ENCODE data around the gene PFN1. TPM values are rescaled to one million over a fixed set of nuclear protein-coding genes. Genes with fewer than 3 reads are reported as not detected.

Gene PFN1
- total and polyA plus RNA-seq, 2 experiments from 2014 or later, result 886 to 2,247 TPM

- in situ Hi-C loops (cut with MboI), result no loop called here
- peak; percentile 95 for DNase-seq
- peaks cover 44% of the 10 kb centered on the region for H3K79me2 ChIP-seq (ENCODE audit: insufficient read depth)
Observed at GRCh38 chr17:4948931-4949320, 596 bp upstream of the PFN1 start.

GRCh38 chr17:4947411-4948165, 742 bp downstream of the PFN1 start:
- Histone ChIP-seq H3K79me2 (ENCODE audit: insufficient read depth) (peaks cover 57% of the 10 kb centered on the region), H3K4me1 (ENCODE audit: insufficient read depth) (peaks cover 15% of the 10 kb centered on the region), H3K9ac (peak overlapping the region; percentile 83), H4K20me1 (ENCODE audit: insufficient read depth) (peaks cover 6% of the 10 kb centered on the region; the same call in 1 of the 2 replicates), H3K4me3 (peak overlapping the region; percentile 93), H3K36me3 (ENCODE audit: low read depth) (peaks cover 11% of the 10 kb centered on the region), H3K9me3 (ENCODE audit: low read depth) (no peaks in the 10 kb centered on the region), H3F3A (ENCODE audit: insufficient read depth) (peaks cover 44% of the 10 kb centered on the region), H2AFZ (no peak overlapping the region), H3K4me2 (ENCODE audit: unreplicated experiment) (peak overlapping the region; percentile 95), H3K9me2 (ENCODE audit: insufficient read depth) (no peaks in the 10 kb centered on the region), H3K27ac (peak overlapping the region; percentile 91), H3K27me3 (replicated peaks; ENCODE audit: insufficient read depth) (no peaks in the 10 kb centered on the region)
- in situ Hi-C loops (cut with MboI), result no loop called here
- 1% methylated on average over 35 to 50 of the region's 56 CpGs for WGBS, 2 experiments (ENCODE audit: low coverage in 1 of 2, low lambda C conversion rate in 2 of 2, missing lambda C conversion rate in 2 of 2)
- TF ChIP-seq EZH2phosphoT487 (IDR thresholded peaks at IDR 0.05; ENCODE audit: insufficient read depth, low read depth), result no peak
- no peak for TF ChIP-seq EZH2 (IDR thresholded peaks at IDR 0.05; ENCODE audit: insufficient read depth, poor library complexity, severe bottlenecking)
- DNase-seq, result peak; percentile 68

More at GRCh38 chr17:4948931-4949320, 596 bp upstream of the PFN1 start:
- Histone ChIP-seq H3K9ac (peak overlapping the region; percentile 83), H3K27me3 (replicated peaks; ENCODE audit: insufficient read depth) (no peaks in the 10 kb centered on the region), H4K20me1 (ENCODE audit: insufficient read depth) (peaks cover 6% of the 10 kb centered on the region; the same call in 1 of the 2 replicates), H3K9me3 (ENCODE audit: low read depth) (no peaks in the 10 kb centered on the region), H3F3A (ENCODE audit: insufficient read depth) (peaks cover 39% of the 10 kb centered on the region), H3K9me2 (ENCODE audit: insufficient read depth) (no peaks in the 10 kb centered on the region), H3K36me3 (ENCODE audit: low read depth) (peaks cover 11% of the 10 kb centered on the region), H3K4me1 (ENCODE audit: insufficient read depth) (peaks cover 25% of the 10 kb centered on the region), H3K4me3 (peak overlapping the region; percentile 93), H2AFZ (peak overlapping the region; percentile 69), H3K4me2 (ENCODE audit: unreplicated experiment) (peak overlapping the region; percentile 97), H3K27ac (peak overlapping the region; percentile 91)
- TF ChIP-seq EZH2phosphoT487 (IDR thresholded peaks at IDR 0.05; ENCODE audit: insufficient read depth, low read depth), result no peak
- no peak for TF ChIP-seq EZH2 (IDR thresholded peaks at IDR 0.05; ENCODE audit: insufficient read depth, poor library complexity, severe bottlenecking)
- WGBS, 2 experiments (ENCODE audit: low coverage in 1 of 2, low lambda C conversion rate in 2 of 2, missing lambda C conversion rate in 2 of 2), result 1 to 3% methylated on average over 24 to 27 of the region's 40 CpGs

- peak; percentile 47 for DNase-seq
- H4K20me1 ChIP-seq (ENCODE audit: insufficient read depth), result peaks cover 6% of the 10 kb centered on the region; the same call in 1 of the 2 replicates
- peaks cover 11% of the 10 kb centered on the region for H3K36me3 ChIP-seq (ENCODE audit: low read depth)
- H3K4me3 ChIP-seq, result peak overlapping the region; percentile 93
- no peaks in the 10 kb centered on the region for H3K9me2 ChIP-seq (ENCODE audit: insufficient read depth)
- peaks cover 16% of the 10 kb centered on the region for H3K4me1 ChIP-seq (ENCODE audit: insufficient read depth)
- H2AFZ ChIP-seq, result no peak overlapping the region
- TF ChIP-seq EZH2 (IDR thresholded peaks at IDR 0.05; ENCODE audit: insufficient read depth, poor library complexity, severe bottlenecking) (no peak), EZH2phosphoT487 (IDR thresholded peaks at IDR 0.05; ENCODE audit: insufficient read depth, low read depth) (no peak)
- 0% methylated on average over 2 to 7 of the region's 7 CpGs for WGBS, 2 experiments (ENCODE audit: low coverage in 1 of 2, low lambda C conversion rate in 2 of 2, missing lambda C conversion rate in 2 of 2)
- peak overlapping the region; percentile 95 for H3K4me2 ChIP-seq (ENCODE audit: unreplicated experiment)
- H3K9ac ChIP-seq, result peak overlapping the region; percentile 83
- no peaks in the 10 kb centered on the region for H3K9me3 ChIP-seq (ENCODE audit: low read depth)
- H3K79me2 ChIP-seq (ENCODE audit: insufficient read depth), result peaks cover 63% of the 10 kb centered on the region
- peak overlapping the region; percentile 91 for H3K27ac ChIP-seq
- H3K27me3 ChIP-seq (replicated peaks; ENCODE audit: insufficient read depth), result no peaks in the 10 kb centered on the region
- in situ Hi-C loops (cut with MboI), result no loop called here
- peaks cover 47% of the 10 kb centered on the region for H3F3A ChIP-seq (ENCODE audit: insufficient read depth)
Observed at GRCh38 chr17:4947010-4947410, 1.3 kb downstream of the PFN1 start.

- Histone ChIP-seq H3K9me3 (ENCODE audit: low read depth) (no peaks in the 10 kb centered on the region), H3K27me3 (replicated peaks; ENCODE audit: insufficient read depth) (no peaks in the 10 kb centered on the region), H3K4me1 (ENCODE audit: insufficient read depth) (peaks cover 22% of the 10 kb centered on the region), H3K4me2 (ENCODE audit: unreplicated experiment) (peak overlapping the region; percentile 95), H3K4me3 (peak overlapping the region; percentile 93), H3K79me2 (ENCODE audit: insufficient read depth) (peaks cover 69% of the 10 kb centered on the region), H3K9ac (peak overlapping the region; percentile 83), H3K36me3 (ENCODE audit: low read depth) (peaks cover 11% of the 10 kb centered on the region), H3K9me2 (ENCODE audit: insufficient read depth) (no peaks in the 10 kb centered on the region), H2AFZ (no peak overlapping the region), H3F3A (ENCODE audit: insufficient read depth) (peaks cover 52% of the 10 kb centered on the region), H3K27ac (peak overlapping the region; percentile 91), H4K20me1 (ENCODE audit: insufficient read depth) (peaks cover 6% of the 10 kb centered on the region; the same call in 1 of the 2 replicates)
- 16% methylated on average over 16 of the region's 16 CpGs for WGBS, 2 experiments (ENCODE audit: low coverage in 1 of 2, low lambda C conversion rate in 2 of 2, missing lambda C conversion rate in 2 of 2)
- DNase-seq, result peak; percentile 12
- no peak for TF ChIP-seq EZH2 (IDR thresholded peaks at IDR 0.05; ENCODE audit: insufficient read depth, poor library complexity, severe bottlenecking)
- TF ChIP-seq EZH2phosphoT487 (IDR thresholded peaks at IDR 0.05; ENCODE audit: insufficient read depth, low read depth), result no peak
- in situ Hi-C loops (cut with MboI), result no loop called here
Observed at GRCh38 chr17:4946312-4946976, 1.9 kb downstream of the PFN1 start.
